GM12891 (cell line): Measurements from ENCODE around the gene SLC4A4.

Experiments
- DNase-seq: peaks from one replicate; pipeline ENCODE4 v3.0.0; 2011; ENCODE audit warnings: low spot score; ENCODE audit not compliant: insufficient read length
- FAIRE-seq: peaks from 2 replicates; lab custom pipeline; 2011; peaks lifted over from hg19 to GRCh38; lab: Jason Lieb, UNC
- PAX5 ChIP-seq: IDR thresholded peaks from 2 replicates; pipeline ENCODE4 v1.6.1; 2011; ENCODE audit warnings: low read length, moderate library complexity, mild to moderate bottlenecking; ENCODE audit not compliant: insufficient read depth, severe bottlenecking
- POLR2A ChIP-seq: IDR thresholded peaks from 2 replicates; pipeline ENCODE4 v1.6.1; 2011; ENCODE audit warnings: low read depth, low read length, control low read depth
- POLR2AphosphoS5 ChIP-seq: IDR thresholded peaks from 2 replicates; pipeline ENCODE4 v1.6.1; 2011; ENCODE audit warnings: low read depth, low read length, control low read depth
- POU2F2 ChIP-seq: IDR thresholded peaks from 2 replicates; pipeline ENCODE4 v1.6.1; 2011; ENCODE audit warnings: low read depth, mild to moderate bottlenecking, control low read depth, low read length, moderate library complexity
- SPI1 ChIP-seq: IDR thresholded peaks from 2 replicates; pipeline ENCODE4 v1.6.1; 2011; ENCODE audit warnings: low read depth, low read length, control low read depth
- TAF1 ChIP-seq: IDR thresholded peaks from 2 replicates; pipeline ENCODE4 v1.6.1; 2011; ENCODE audit warnings: low read depth, low read length, control low read depth

SLC4A4 gene

GRCh38 chr4:71449040-71449439 lies 110.2 kb downstream of the SLC4A4 start:
- FAIRE-seq (no peak), DNase-seq (no peak)
- no peak for TF ChIP-seq POLR2A

- TF ChIP-seq POLR2AphosphoS5 (no peak), SPI1 (no peak)
- FAIRE-seq (no peak), DNase-seq (no peak)
These were observed 111.1 kb downstream of the SLC4A4 start for GRCh38 chr4:71449878-71450277.

GRCh38 chr4:71453531-71453930 lies 114.7 kb downstream of the SLC4A4 start:
- FAIRE-seq, result no peak
- DNase-seq, result no peak
- TF ChIP-seq PAX5 (no peak), SPI1 (no peak), TAF1 (no peak), POLR2AphosphoS5 (no peak), POU2F2 (no peak), POLR2A (no peak)

- FAIRE-seq (no peak), DNase-seq (no peak)
- no peak for TF ChIP-seq POLR2AphosphoS5
- no peak for TF ChIP-seq POLR2A
- TF ChIP-seq PAX5, result no peak
- TF ChIP-seq SPI1, result no peak
- TF ChIP-seq POU2F2, result no peak
- no peak for TF ChIP-seq TAF1
These were observed 118.0 kb downstream of the SLC4A4 start for GRCh38 chr4:71456841-71457240.

GRCh38 chr4:71460371-71460770 lies 121.6 kb downstream of the SLC4A4 start:
- no peak for DNase-seq
- TF ChIP-seq POLR2AphosphoS5, result no peak
- TF ChIP-seq TAF1, result no peak
- TF ChIP-seq SPI1, result no peak
- TF ChIP-seq PAX5, result no peak
- no peak for TF ChIP-seq POU2F2
- no peak for TF ChIP-seq POLR2A
- FAIRE-seq, result no peak

GRCh38 chr4:71461422-71461821 lies 122.6 kb downstream of the SLC4A4 start:
- no peak for DNase-seq
- TF ChIP-seq POLR2A (no peak), POLR2AphosphoS5 (no peak), PAX5 (no peak), POU2F2 (no peak), SPI1 (no peak), TAF1 (no peak)
- no peak for FAIRE-seq

GRCh38 chr4:71466775-71467174 lies 128.0 kb downstream of the SLC4A4 start:
- TF ChIP-seq PAX5, result no peak
- FAIRE-seq (no peak), DNase-seq (no peak)

GRCh38 chr4:71468116-71468710 lies 129.4 kb downstream of the SLC4A4 start:
- no peak for FAIRE-seq
- no peak for TF ChIP-seq POLR2AphosphoS5
- TF ChIP-seq TAF1, result no peak
- no peak for DNase-seq

GRCh38 chr4:71469541-71469940 lies 130.7 kb downstream of the SLC4A4 start:
- FAIRE-seq (no peak), DNase-seq (no peak)
- TF ChIP-seq SPI1, result no peak
- TF ChIP-seq PAX5, result no peak
- TF ChIP-seq POU2F2, result no peak
- TF ChIP-seq POLR2AphosphoS5, result no peak
- no peak for TF ChIP-seq POLR2A
- TF ChIP-seq TAF1, result no peak

GRCh38 chr4:71470524-71470923 lies 131.7 kb downstream of the SLC4A4 start:
- no peak for TF ChIP-seq POU2F2
- no peak for TF ChIP-seq SPI1
- TF ChIP-seq POLR2A, result no peak
- no peak for TF ChIP-seq POLR2AphosphoS5
- TF ChIP-seq PAX5, result no peak
- no peak for TF ChIP-seq TAF1
- DNase-seq (no peak), FAIRE-seq (no peak)

- DNase-seq, result no peak
- no peak for FAIRE-seq
- TF ChIP-seq POLR2A, result no peak
- no peak for TF ChIP-seq POU2F2
- no peak for TF ChIP-seq POLR2AphosphoS5
- no peak for TF ChIP-seq PAX5
- TF ChIP-seq SPI1, result no peak
- TF ChIP-seq TAF1, result no peak
These were observed 134.1 kb downstream of the SLC4A4 start for GRCh38 chr4:71472946-71473345.
